GM12878 (cell line): ENCODE measurements around the gene GAS2L2. TPM values are rescaled to one million over a fixed set of nuclear protein-coding genes. Genes with fewer than 3 reads are reported as not detected.
A peak's percentile ranks its signal among the peaks of the same experiment; 100 is the strongest.

Experiments
- ATAC-seq: fragments of 200-7000 bp; cut with Tn5 transposase; 3 replicates; pipeline ENCODE4 v1.9.1; 2020; ENCODE audit warnings: mild to moderate bottlenecking, moderate library complexity
- BruUV-seq: library from RNA; stranded (reverse); fragments of 400-500 nt; replicated peaks from 2 replicates; lab custom pipeline; 2021; lab: Mats Ljungman, UMichigan
- CTCF ChIA-PET: fragments of 300-600 bp; sonication (Branson Sonifier 250); formaldehyde crosslinking; extraction: SDS; loops from one replicate; lab custom pipeline; 2021; ENCODE audit warnings: inconsistent platforms; lab: Yijun Ruan, JAX
- POLR2A ChIA-PET: fragments of 350-600 bp; formaldehyde crosslinking; extraction: SDS; loops from one replicate; lab custom pipeline; 2021; ENCODE audit warnings: inconsistent platforms; lab: Charles Lee
- RAD21 ChIA-PET: fragments of 300-600 bp; sonication (Branson Sonifier 250); formaldehyde crosslinking; loops from one replicate; lab custom pipeline; 2023; ENCODE audit warnings: antibody characterized with exemption; ENCODE audit not compliant: unreplicated experiment; lab: Charles Lee
- SMC1A ChIA-PET: fragments of 300-600 bp; sonication (Branson Sonifier 250); formaldehyde crosslinking; loops from one replicate; lab custom pipeline; 2023; ENCODE audit not compliant: unreplicated experiment, uncharacterized antibody; lab: Charles Lee
- DNase-seq: peaks from one replicate; pipeline ENCODE4 v3.0.0-alpha.2; 2011; ENCODE audit warnings: low read depth, low spot score
- FAIRE-seq: peaks from 3 replicates; lab custom pipeline; 2011; peaks lifted over from hg19 to GRCh38; lab: Jason Lieb, UNC
- H2AFZ ChIP-seq: 2 replicates; pipeline ENCODE4 v1.6.0; 2011; ENCODE audit warnings: low read depth, low read length, control low read depth; ENCODE audit not compliant: control insufficient read depth
- H3K27ac ChIP-seq: 2 replicates; pipeline ENCODE4 v1.5.1; 2011; ENCODE audit warnings: control low read depth; ENCODE audit not compliant: control insufficient read depth, insufficient read depth
- H3K27me3 ChIP-seq, 2 experiments: replicated peaks in 1 of 2; 2 replicates each; pipeline versions ENCODE4 v1.6.0 to v1.6.1; 2011; ENCODE audit warnings: low read length in 1 of 2; ENCODE audit not compliant: control insufficient read depth in 2 of 2, insufficient read depth in 2 of 2
- H3K36me3 ChIP-seq, 2 experiments: 2 replicates each; pipeline ENCODE4 v1.5.1; 2011; ENCODE audit warnings: low read length in 1 of 2; ENCODE audit not compliant: control insufficient read depth in 2 of 2, insufficient read depth in 2 of 2
- H3K4me1 ChIP-seq: 2 replicates; pipeline ENCODE4 v1.6.1; 2011; ENCODE audit warnings: mild to moderate bottlenecking, low read length, moderate library complexity, mixed read lengths; ENCODE audit not compliant: control insufficient read depth, insufficient read depth
- H3K4me2 ChIP-seq: 2 replicates; pipeline ENCODE4 v1.6.0; 2011; ENCODE audit warnings: control low read depth; ENCODE audit not compliant: control insufficient read depth, insufficient read depth
- H3K4me3 ChIP-seq: fragments of 200-600 bp; sonication (generic); 2 replicates; pipeline ENCODE4 v1.5.1; 2016
- H3K79me2 ChIP-seq: 2 replicates; pipeline ENCODE4 v1.6.0; 2011; ENCODE audit warnings: low read length; ENCODE audit not compliant: control insufficient read depth, insufficient read depth
- H3K9ac ChIP-seq: 2 replicates; pipeline ENCODE4 v1.8.0; 2011; ENCODE audit warnings: low read length, control low read depth, mixed read lengths; ENCODE audit not compliant: control insufficient read depth, insufficient read depth
- H3K9me3 ChIP-seq: replicated peaks from 3 replicates; pipeline ENCODE4 v1.5.1; 2011; ENCODE audit warnings: mild to moderate bottlenecking, low read length; ENCODE audit not compliant: control insufficient read depth, insufficient read depth
- H4K20me1 ChIP-seq: 2 replicates; pipeline ENCODE4 v1.6.0; 2011; ENCODE audit not compliant: control insufficient read depth, insufficient read depth
- BHLHE40 ChIP-seq, 2 experiments: fragments of 450-650 bp in 1 of 2; IDR thresholded peaks; 2 replicates each; pipeline ENCODE4 v1.6.1; 2011 to 2017; ENCODE audit warnings: low read depth in 2 of 2, borderline replicate concordance in 1 of 2, improper control_type of control experiment in 1 of 2, low read length in 1 of 2, mild to moderate bottlenecking in 1 of 2
- MTA3 ChIP-seq: IDR thresholded peaks from 2 replicates; pipeline ENCODE4 v1.6.1; 2012; ENCODE audit warnings: low read length, inconsistent platforms, borderline replicate concordance
- MYB ChIP-seq: fragments of 150-350 bp; IDR thresholded peaks from 2 replicates; pipeline ENCODE4 v1.6.1; 2014; ENCODE audit warnings: mild to moderate bottlenecking, low read depth, low read length, borderline replicate concordance
- NRF1 ChIP-seq: conservative IDR thresholded peaks from 2 replicates; pipeline ENCODE4 v1.6.1; 2011; ENCODE audit warnings: mild to moderate bottlenecking, low read depth, low read length, improper control_type of control experiment
- POU2F2 ChIP-seq: IDR thresholded peaks from 3 replicates; pipeline ENCODE4 v1.6.1; 2011; ENCODE audit warnings: low read depth, mild to moderate bottlenecking, low read length, borderline replicate concordance
- RELA ChIP-seq: fragments of 450-650 bp; IDR thresholded peaks from 2 replicates; pipeline ENCODE4 v1.8.0; 2014; ENCODE audit warnings: borderline replicate concordance; ENCODE audit not compliant: partially characterized antibody
- YY1 ChIP-seq: IDR thresholded peaks from 2 replicates; pipeline ENCODE4 v1.6.1; 2011; ENCODE audit warnings: low read depth, mild to moderate bottlenecking, low read length
- WGBS: methylation state at CpG from one replicate; pipeline ENCODE4 v1.1.6; 2016; ENCODE audit warnings: low lambda C conversion rate; ENCODE audit not compliant: insufficient replicate concordance, insufficient coverage; ENCODE audit errors: missing lambda C conversion rate; 5-methylcytosine and 5-hydroxymethylcytosine counted together
- in situ Hi-C: fragments of 300-500 bp; cut with MboI; formaldehyde crosslinking; loops from 9 replicates; pipeline ENCODE4 v1.14.3; 2018; ENCODE audit warnings: mixed read lengths
- intact Hi-C: fragments of 100-400 bp; cut with micrococcal nuclease; formaldehyde crosslinking; loops from one replicate; pipeline ENCODE4 v1.14.2; 2022; ENCODE audit not compliant: unreplicated experiment
- polyA plus RNA-seq, 11 experiments: library from polyadenylated mRNA; depleted of rRNA in 4 of 11; unstranded in 6 of 11; stranded (reverse) in 5 of 11; fragments of >200 nt; fragmentation: Nextera tagmentation in 4 of 11; fragmentation: Illumina TruSeq in 1 of 11; extraction: Ambion mirVana in 4 of 11; extraction: Trizol in 1 of 11; gene quantifications; 1 replicate in 1 of 11; 2 replicates in 10 of 11; pipeline versions ENCODE4 v1.2.1 to v1.2.3, GENCODE V29; 2011 to 2016; ENCODE audit warnings: inconsistent platforms in 2 of 11, missing spikeins in 2 of 11, low read depth in 1 of 11
- total RNA-seq, 4 experiments: library from RNA; depleted of rRNA in 3 of 4; stranded (reverse); fragments of >200 nt in 3 of 4; fragmentation: Illumina TruSeq in 1 of 4; extraction: Trizol in 1 of 4; gene quantifications; 2 replicates each; pipeline versions ENCODE4 v1.2.1 to v1.2.3, GENCODE V29; 2013 to 2021

Gene GAS2L2
- total and polyA plus RNA-seq, 10 of the 15 experiments (the other 5 are each of a cell fraction or from before 2014, with no cell fraction given): 0.01 TPM; not detected in 9

GRCh38 chr17:35749560-35750412 lies 3.3 kb downstream of the GAS2L2 start (continued):
- no peak for TF ChIP-seq MYB
- TF ChIP-seq YY1: no peak

- intact Hi-C loops: loop anchor here (5.0 to 10.0 kb wide), 2 partner anchors 192 to 1324 kb away; no protein-coding TSS in a partner anchor
- no peak for FAIRE-seq
- 63% methylated on average over 6 of the region's 6 CpGs for WGBS
- SMC1A ChIA-PET: interaction anchor here (0.9 to 2.6 kb wide), 3 partner anchors 105 to 211 kb away, joined by 3 to 33 read pairs (median 3); partner anchors contain the start of gene SLFN12L
- H3K36me3 ChIP-seq: no peaks in the 10 kb centered on the region
- no peak overlapping the region for H3K4me2 ChIP-seq
- no peak overlapping the region for H2AFZ ChIP-seq
- no peaks in the 10 kb centered on the region for H4K20me1 ChIP-seq
- no peak for TF ChIP-seq NRF1
- peak in 1 of 2 experiments; percentile 30; a peak in 1 of 4 replicates for TF ChIP-seq BHLHE40 (IDR thresholded peaks at IDR 0.05; ENCODE audit: borderline replicate concordance in 1 of 2, low read depth in 2 of 2, low read length in 1 of 2)
- TF ChIP-seq POU2F2: no peak
- no peak for TF ChIP-seq MTA3
- no peak for TF ChIP-seq RELA
- TF ChIP-seq, all 136 proteins: peak for 1
- no peaks in the 10 kb centered on the region for H3K79me2 ChIP-seq
- H3K4me1 ChIP-seq: no peaks in the 10 kb centered on the region
- H3K9me3 ChIP-seq: no peaks in the 10 kb centered on the region
- BruUV-seq: no TSS peak
- ChIA-PET RAD21 (interaction anchor here (4.5 kb wide), 1 partner anchor 136 kb away, joined by 55 read pairs; no protein-coding TSS in a partner anchor), POLR2A (no interaction called here), CTCF (interaction anchor here (1.1 to 6.0 kb wide), 10 partner anchors 12 to 579 kb away, joined by 3 to 116 read pairs (median 6); partner anchors contain the start of genes C17orf50 and RASL10B)
- H3K27me3 ChIP-seq: peaks cover 2 to 6% of the 10 kb centered on the region in 2 experiments; a peak in 3 of 4 replicates
- no peak overlapping the region for H3K9ac ChIP-seq
- H3K4me3 ChIP-seq: no peak overlapping the region
- DNase-seq: no peak
- in situ Hi-C loops: loop anchor here (5.0 to 10.0 kb wide), 3 partner anchors 142 to 584 kb away; no protein-coding TSS in a partner anchor
- no peak for ATAC-seq
- H3K27ac ChIP-seq: no peak overlapping the region
Observed at GRCh38 chr17:35748979-35749378, 4.1 kb downstream of the GAS2L2 start.
